GM12872 (cell line): Measurements from ENCODE around the gene DNAAF5.

Experiments used
- TF ChIP-seq, protein P1 (sequence below): IDR thresholded peaks from 3 replicates; pipeline ENCODE4 v1.5.1; 2011; ENCODE audit warnings: low read depth, mild to moderate bottlenecking, low read length, moderate library complexity; ENCODE audit not compliant: insufficient read depth

Gene DNAAF5

DNA sequence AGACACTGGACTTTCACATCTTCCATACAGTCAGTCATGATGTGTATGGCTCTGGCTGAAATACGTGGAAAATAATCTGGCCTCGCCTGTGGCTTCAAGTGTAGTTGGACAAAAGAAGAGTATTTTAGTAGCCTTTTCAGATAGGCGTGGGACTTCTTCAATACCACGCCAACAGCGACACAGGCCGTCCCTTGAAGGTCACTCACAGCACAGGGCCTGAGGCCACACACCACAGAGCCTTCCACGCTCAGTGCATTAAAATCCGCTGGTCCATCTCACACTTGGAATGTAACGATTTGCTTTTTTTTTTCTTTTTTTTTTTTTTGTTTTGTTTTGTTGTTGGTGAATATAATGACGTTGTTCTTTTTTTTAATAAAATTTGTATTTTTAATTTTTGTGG lies 54.0 kb downstream of the DNAAF5 start:
- TF ChIP-seq, protein P1, sequence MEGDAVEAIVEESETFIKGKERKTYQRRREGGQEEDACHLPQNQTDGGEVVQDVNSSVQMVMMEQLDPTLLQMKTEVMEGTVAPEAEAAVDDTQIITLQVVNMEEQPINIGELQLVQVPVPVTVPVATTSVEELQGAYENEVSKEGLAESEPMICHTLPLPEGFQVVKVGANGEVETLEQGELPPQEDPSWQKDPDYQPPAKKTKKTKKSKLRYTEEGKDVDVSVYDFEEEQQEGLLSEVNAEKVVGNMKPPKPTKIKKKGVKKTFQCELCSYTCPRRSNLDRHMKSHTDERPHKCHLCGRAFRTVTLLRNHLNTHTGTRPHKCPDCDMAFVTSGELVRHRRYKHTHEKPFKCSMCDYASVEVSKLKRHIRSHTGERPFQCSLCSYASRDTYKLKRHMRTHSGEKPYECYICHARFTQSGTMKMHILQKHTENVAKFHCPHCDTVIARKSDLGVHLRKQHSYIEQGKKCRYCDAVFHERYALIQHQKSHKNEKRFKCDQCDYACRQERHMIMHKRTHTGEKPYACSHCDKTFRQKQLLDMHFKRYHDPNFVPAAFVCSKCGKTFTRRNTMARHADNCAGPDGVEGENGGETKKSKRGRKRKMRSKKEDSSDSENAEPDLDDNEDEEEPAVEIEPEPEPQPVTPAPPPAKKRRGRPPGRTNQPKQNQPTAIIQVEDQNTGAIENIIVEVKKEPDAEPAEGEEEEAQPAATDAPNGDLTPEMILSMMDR = no peak

DNA sequence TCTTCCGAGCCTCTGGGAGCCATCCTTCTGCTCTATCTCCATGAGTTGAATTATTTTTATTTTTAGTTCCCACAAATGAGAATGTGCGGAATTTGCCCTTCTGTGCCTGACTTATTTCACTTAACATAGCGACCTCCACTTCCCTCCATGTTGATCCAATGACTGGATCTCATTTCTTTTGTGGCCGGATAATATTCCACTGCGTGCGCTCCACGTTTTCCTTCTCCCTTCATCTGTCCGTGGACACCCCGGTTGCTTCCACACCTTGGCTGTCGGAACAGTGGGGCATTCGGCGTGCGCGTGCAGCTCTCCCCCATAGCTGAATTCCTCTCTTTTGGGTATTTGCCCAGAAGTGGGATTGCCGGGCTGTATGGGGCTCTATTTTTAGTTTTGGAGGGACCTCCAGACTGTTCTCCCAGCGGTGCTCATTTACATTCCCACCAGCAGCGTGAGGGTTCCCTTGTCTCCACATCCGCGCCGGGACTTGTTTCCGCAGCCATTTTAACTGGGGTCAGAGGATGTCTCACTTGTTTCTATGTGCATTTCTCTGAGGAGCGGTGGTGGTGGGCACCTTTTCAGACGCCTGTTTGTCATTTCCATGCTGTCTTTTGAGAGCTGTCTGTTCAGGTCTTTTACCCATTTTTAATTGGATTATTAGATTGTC lies 54.8 kb downstream of the DNAAF5 start:
- TF ChIP-seq, protein P1 = no peak

DNA sequence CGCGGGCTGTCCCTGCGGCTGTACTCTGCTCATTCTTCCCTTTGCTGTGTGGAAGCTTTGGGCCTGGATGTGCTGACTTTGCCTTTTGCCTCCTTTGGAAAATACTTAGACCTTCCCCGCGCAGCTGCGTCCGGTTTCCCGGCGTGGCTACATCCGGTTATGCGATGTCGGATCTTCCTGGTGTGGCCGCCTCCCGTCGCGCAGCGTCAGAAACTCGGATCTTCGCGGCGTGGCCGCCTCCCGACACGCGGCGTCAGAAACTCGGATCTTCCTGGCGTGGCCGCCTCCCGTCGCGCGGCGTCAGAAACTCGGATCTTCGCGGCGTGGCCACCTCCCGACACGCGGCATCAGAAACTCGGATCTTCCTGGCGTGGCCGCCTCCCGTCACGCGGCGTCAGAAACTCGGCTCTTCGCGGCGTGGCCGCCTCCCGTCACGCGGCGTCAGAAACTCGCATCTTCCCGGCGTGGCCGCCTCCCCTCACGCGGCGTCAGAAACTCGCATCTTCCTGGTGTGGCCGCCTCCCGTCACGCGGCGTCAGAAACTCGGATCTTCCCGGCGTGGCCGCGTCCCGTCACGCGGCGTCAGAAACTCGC lies 55.5 kb downstream of the DNAAF5 start:
- TF ChIP-seq, protein P1 = no peak

DNA sequence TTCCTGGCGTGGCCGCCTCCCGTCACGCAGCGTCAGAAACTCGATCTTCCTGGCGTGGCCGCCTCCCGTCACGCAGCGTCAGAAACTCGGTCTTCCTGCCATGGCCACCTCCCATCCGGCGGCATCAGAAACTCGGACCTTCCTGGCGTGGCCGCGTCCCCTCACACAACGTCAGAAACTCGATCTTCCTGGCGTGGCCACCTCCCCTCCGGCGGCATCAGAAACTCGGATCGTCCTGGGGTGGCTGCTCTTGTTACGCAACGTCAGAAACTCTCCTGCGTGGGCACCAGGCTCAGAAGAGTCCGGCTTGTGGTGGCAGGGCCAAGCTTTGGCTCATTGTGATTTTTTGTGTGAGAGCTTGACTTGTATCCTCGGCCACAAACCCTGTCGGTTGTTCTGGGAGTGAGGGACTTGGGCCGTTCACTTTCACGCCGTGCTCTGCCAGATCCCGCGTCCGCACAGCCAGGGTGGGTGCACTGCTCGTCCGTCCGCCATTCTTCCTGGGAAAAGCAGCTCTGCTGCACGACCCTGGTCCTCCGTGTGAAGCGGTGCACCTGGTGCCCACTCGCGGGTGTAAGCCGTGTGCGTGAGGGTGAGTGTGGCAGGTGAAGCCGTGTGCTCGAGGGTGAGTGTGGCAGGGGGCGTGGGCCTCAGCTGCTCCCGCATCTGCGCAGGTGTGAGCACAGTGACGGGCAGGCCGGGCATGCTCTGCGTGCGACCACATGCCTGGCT lies 56.4 kb downstream of the DNAAF5 start:
- TF ChIP-seq, protein P1 = no peak

DNA sequence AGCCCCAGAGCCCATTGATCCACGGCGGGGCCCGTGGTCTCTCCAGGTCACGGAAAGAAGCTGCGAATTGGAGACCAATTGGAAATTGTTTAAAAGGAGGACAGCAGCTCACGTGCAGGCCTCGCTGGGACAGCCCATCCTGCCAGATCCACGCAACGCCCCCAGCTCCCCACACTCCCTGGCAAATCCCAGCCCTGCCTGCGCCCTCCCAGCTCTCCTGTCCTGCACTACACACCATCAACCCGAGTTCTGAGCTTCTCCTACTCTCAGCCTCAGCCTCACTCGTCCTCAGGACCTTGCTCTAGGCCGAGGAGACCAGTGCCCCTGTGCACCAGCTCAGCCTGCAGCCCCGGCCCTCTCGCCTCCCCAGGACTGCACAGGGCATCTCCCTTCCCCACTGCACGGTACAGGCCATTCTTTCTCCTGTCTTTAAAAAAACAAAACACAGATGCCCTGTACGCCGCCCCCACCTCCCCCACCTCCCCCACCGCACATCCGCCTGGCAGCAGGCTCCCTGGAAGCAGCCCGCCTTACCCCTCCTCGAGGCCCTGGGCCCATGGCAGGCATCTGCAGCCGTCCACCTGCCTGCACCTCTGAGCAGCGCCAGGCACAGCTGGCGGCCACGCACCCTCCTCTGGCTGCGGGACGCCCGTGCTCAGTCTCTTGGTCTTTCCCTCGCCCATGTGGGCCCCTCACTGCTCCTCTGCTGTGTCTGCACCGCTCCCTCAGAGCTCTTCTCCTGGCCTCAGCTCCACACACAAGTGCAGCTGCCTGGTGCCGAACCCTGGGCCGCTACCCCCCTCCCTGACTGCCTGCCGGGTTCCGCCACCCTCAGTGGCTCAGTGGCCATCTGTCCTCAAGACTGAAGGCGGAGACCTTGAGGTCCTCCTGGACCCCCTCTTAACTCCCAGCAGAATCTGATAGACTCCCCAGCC lies 57.3 kb downstream of the DNAAF5 start:
- TF ChIP-seq, protein P1 = no peak

DNA sequence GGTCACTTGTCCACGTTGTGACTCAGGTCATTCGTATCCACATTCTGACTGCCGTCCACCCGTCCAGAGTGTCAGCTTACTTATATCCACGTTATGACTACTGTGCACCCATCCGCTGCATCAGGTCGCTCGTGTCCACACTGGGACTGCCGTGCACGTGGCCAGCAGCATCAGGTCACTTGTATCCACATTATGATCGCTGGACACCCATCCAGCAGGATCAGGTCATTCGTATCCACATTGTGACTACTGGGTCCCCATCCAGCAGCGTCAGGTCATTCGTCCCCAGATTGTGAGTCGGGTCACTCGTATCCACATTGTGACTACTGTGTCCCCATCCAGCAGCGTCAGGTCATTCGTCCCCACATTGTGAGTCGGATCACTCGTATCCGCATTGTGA lies 58.5 kb downstream of the DNAAF5 start:
- TF ChIP-seq, protein P1 = no peak

DNA sequence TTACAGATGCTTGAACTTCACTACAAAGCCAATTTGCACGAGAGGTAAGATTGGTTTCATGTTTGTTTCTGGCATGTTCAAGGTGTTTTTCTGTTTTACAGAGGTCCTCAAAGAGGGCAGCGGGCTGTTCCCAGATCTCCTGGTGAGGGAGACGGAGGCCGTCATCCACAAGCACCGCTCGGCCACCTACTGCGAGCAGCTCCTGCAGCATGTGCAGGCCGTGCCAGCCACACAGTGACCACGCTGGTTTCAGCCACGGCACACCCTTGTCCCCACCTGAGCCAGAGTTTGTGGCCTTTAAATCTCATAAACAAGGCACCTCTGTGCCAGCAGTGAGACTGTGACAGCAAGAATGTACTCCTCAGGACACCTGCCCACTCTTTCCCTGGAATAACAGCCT lies 58.9 kb downstream of the DNAAF5 start:
- TF ChIP-seq, protein P1 = no peak
